Limb (tissue), 2 donors: ENCODE results near the gene ARPC5L.
A peak's percentile ranks its signal among the peaks of the same experiment; 100 is the strongest.
"Not testable (repeated sequence)": the region's sequence is repeated elsewhere in the genome, so short reads cannot be mapped to it uniquely, and the experiment has no call there.

Experiments used
- DNase-seq, 2 donors: peaks; one replicate each; pipeline ENCODE4 v3.0.0-alpha.2; 2016; ENCODE audit errors: extremely low spot score in 2 of 2

The ARPC5L gene

DNA sequence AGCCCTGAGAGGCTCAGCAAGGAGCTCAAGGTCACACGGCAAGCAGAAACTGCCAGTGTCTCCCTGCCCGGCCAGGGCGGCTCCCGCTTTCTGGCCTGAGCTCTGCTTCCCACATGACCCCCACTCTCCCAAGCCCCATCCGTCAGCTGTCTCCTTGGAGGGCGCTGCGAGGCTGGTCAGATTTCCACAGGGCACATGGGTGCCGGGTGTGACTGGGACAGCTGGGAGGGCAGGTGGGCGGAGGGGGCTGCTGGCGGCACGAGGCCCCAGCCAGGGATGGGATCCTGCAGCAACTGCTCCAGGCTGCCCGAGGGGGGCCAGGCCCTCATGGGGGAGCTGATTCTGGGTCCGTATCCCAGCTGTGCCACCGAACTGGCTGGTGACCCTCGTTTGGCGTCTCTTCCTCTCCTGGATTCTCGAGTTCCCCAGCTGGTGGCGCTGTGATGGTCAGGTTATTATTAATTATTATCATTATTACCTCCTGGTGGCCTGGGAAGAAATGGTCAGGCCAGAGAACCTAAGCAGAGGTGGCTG is 21.6 kb upstream of the ARPC5L start:
- DNase-seq, result peak; percentile 40 to 72

DNA sequence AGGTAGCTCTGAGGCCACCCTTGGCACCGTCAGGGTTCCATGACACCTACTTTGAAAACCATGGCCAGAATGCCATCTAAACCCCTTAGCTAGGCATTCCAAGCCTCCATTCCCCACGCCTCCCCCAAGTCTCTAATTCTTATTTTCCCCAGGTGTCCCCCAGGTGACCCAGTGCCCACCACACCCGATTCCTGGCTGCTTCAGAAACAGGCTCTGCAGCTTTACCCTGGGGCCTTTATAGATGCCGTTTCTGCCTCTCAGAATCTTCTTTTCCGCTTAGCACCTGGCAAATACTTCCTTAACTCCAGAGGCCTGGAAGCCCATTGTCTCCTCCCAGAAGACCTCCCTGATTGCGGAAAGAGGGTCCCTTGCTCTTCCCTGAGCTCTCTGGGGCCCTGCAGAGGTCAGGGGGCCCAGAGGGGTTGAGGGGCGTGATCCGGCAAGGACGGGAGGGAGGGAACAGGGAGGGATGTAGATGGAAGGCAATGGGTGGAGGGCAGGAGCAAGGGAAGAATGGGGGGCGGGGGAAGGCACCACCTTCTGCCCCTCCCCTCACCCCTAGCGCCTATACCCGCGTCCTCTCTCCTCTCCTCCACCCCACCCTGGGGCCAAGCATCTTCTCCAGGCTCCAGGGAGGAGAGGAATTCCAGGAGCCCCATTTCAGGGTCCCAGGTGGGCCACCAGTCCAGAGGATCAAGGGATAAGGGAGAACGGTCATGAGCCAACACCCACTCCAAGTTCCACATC is 20.7 kb upstream of the ARPC5L start:
- DNase-seq, result no peak

DNA sequence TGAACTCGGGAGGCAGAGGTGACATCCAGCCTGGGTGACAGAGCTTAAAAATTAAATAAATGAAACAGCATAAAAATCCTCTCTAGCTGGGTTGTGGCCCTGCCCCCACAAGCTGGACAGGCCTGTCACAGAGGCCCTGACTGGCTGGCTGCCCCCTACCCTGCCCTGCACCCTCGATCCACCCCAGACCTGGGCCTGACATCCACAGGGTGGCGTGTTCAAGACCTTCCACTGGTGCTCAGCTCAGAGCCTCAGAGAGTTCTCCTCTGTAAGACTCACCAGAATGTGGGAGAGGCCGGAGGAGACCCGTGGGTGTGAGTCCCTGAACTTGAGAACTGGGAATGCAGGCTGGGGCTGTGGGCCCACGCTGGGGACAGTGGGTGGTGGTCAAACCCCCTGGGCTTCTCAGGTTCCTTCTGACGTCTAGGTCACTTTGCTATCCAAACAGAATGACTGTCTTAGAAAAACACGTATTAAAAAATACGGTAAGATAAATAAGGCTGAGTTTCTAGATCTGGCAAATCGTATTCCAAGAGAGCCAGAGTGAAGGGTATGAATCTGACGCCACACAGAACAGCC is 18.4 kb upstream of the ARPC5L start:
- DNase-seq, result no peak

DNA sequence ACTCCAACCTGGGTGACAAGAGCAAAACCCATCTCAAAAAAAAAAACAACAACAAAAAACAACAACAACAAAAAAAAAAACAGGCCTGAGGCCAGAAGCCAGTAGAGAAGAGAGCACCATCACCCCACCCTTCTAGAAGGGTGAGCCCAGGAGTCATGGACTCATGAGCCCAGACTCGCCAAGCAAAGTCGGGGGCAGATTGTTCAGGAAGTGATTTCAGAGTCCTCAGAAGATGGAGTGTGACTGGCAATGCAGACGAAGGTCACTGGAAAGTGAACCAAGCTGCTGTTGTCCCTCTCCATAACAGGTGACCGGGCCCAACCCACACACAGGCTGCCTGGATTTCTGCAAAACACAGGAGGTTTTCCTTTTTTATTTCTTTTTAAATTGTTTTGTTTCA is 17.6 kb upstream of the ARPC5L start:
- no peak for DNase-seq

DNA sequence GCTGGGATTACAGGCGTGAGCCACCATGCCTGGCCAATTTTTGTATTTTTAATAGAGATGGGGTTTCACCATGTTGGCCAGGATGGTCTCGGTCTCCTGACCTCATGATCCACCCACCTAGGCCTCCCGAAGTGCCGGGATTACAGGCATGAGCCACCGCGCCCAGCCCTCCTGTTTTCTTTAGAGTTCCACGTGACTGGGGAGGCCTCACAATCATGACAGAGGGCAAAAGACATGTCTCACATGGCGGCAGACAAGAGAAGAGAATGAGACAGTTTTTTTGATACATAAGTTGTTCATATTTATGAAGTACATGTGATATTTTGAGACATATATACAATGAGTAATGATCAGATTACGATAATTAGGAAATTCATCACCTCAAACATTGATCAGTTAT is 15.5 kb upstream of the ARPC5L start:
- DNase-seq, result not testable (repeated sequence)

DNA sequence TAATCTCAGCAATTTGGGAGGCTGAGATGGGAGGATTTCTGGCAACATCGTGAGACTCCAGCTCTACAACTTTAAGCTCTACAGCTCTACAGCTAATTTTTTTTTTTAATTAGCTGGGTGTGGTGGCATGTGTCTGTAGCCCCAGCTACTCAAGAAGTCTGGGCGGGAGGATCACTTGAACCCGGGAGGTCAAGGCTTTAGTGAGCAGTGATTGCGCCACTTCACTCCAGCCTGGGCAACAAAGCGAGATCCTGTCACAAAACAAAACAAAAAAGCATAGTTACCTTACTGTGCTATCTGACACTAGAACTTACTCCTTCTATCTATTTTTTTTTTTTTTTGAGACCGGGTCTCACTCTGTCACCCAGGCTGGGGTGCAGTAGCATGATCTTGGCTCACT is 15.0 kb upstream of the ARPC5L start:
- no peak for DNase-seq

DNA sequence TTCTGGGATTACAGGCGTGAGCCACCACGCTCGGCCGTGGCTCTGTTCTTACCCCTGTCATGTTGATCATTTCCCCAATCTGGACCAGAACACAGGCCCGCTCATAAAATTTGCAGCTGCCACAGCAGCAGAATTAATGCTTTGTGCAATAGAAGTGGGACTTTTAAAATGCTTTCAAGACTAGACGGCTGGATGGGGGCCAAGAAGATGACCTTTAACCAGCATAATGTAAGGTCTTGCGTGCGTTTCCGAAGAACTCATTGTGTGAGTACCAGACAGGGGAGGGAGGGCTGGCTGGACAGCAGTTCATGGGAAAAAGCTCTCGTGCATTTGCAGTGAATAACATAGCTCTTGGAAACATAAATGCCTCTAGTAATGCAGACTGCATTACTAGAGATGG is 12.1 kb upstream of the ARPC5L start:
- no peak for DNase-seq

DNA sequence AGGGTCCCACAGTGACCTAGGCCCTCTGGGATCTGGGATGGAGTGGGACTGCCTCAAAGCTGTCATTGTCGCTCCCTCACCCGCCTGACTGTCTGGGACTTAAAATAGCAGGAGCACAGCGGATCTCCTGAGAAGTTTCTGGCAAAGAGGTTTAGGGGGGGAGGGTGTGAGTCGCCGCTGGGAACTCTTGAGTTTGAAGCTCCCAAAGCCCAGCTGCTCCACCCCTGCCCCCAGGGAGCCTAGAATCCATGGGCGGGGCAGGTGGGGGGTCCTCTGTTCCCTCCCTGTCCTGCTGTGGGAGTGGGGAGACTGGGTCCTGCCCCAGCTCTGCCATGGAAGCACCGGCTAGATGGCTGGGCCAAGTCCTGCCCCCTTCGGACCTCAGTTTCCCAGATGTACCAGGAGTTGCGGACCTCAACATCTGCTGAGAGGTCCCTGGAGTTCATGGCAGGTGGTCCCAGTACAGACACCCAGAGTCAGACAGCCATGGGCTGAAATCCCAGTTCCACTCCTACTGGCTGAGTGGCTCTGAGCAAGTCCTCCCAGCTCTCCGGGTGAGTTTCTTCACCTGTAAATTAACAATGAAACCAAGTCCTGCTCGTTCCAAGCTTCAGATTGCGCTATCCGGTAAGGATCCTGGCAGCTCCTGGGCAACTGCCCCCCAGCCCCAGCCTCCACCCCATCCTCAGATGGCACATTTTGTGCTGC is 9.7 kb upstream of the ARPC5L start:
- DNase-seq, result no peak

DNA sequence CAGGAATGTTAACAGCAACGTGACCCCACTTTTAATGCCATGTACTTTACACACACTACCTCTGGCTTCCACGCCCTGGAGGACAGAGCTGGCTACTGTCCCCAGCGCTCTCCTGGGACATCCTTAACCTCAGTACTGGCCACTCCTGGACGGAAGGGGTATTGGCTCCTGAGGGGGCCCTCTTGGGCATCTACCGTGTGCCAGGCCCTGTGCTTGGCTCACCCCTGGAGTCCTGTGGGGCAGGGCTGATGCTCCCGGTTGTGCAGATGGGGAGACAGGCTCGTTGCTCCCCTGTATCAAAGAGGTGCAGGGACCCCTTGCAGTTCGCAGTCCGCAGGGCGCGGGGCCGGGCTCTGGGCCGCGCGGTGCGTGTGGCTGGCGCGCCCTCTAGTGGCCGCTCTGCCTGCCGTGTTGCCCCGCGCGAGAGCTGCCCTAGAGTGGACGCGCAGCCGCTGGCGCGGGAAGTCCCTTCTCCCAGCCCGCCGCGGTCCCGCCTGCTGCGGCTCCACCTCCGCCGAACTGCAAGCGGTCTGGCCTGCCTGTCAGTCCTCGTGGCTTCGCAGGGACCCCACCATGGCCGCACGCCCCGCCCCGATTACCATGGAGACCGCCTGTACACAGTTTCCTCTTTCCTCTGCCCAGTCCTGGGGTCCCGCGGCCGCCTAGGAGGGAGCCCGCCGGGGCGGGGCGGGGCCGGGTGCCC is 8.9 kb upstream of the ARPC5L start, which contains the start of gene WDR38:
WDR38 (plus strand) TSS at position 632 of the 703 bp plus-strand sequence. CDS start 72 bp downstream, outside the sequence.
- DNase-seq, result peak; percentile 75 to 89

DNA sequence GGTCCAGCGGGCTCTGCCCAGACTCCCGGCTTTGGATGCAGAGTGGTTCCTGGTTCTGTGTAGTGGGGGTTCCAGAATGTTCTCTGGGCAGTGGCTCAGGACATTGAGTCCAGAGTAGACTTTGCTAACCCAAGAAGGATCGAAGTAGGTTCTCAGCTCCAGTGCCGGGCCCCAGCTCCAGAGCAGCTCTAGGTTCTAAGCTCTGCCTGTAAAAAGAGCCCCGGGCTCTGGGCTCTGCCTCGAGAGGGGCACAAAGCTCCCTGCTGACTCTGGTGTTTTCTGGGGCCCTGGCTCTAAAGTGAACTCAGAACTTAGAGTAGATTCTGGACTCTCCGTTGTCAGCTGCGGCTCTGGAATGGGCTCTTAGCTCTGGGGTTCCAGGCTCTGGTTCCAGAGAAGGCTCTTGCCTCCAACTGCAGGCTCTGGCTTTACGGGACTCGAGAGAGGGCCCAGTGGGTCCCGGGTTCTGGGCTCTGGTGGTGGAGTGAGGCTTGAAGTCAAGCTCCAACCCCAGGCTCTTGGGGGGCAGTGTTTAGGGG is 8.3 kb upstream of the ARPC5L start:
- DNase-seq, result no peak

DNA sequence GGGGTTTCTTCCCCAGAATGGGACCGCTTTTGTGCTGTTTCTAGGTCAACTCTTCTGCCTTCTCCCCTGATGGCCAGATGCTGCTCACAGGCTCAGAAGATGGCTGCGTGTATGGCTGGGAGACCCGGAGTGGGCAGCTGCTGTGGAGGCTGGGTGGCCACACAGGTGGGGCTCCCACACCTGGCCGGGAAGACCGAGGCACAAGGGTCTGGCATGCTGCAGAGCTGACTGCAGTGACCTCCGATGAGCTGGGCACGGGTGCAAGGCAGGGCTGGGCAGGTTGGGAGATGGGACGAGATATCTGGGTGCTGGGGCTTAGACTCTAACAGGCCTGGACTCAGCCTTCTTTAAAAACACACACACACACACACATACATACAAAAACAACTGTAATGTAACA is 7.8 kb upstream of the ARPC5L start:
- no peak for DNase-seq

DNA sequence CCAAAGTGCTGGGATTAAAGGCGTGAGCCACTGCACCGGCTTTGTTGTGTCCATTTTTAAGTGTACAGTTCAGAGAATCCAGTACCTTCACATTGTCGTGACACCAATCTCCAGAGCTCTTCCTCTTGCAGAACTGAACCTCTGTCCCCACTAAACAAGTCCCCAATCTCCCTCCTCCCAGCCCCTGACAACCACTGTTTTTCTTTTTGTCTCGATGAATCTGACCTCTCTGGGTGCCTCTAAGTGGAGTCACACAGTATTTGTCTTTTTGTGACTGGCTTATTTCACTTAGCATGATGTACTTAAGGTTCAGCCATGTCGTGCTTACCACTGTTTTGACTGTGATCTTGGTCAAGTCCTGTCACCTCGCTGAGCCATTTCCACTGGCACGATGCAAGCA is 7.1 kb upstream of the ARPC5L start:
- DNase-seq, result no peak

DNA sequence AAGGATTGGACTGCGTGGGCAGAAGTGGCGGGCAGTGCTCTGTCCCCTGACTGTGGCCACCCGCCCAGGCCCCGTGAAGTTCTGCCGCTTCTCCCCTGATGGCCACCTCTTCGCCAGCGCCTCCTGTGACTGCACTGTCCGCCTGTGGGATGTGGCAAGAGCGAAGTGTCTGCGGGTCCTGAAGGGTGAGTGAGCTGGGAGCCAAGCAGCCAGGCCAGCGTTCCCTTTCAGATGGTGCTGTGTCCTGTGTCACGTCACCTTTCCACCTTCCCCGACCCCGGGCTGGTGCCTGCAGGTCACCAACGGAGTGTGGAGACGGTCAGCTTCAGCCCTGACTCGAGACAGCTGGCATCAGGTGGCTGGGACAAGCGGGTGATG is 6.4 kb upstream of the ARPC5L start:
- no peak for DNase-seq

DNA sequence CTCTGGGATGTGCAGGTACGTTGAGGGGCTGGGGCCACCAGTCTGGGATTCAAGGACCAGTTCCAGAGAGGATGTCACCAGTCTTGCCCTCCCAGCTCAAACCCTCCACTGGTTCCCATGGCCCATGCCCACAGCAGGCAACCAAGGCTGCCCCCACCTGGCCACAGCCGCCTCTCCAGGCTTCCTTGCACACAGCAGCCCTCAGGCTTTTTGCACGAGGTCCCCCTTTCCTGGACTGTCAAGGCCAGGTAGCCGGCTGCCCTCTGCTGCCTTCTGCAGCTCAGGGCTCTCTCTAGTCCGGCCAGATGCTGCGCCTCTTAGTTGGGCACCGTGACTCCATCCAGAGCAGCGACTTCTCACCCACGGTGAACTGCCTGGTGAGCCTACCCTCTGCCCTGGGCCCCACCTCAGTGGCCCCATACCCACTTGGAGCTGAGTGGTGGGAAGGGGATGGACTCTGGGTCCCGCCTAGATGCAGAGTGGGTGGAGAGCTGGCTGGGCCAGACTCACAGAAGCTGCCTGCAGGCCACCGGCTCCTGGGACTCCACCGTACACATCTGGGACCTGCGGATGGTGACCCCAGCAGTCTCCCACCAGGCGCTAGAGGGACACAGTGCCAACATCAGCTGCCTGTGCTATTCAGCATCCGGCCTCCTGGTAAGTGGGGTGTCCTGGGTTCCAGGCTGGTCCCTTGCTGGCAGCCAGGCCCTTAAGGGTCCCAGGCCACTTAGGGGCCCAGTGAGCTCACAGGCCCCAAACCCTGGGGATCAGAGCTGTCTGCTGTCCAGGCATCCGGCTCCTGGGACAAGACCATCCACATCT is 5.8 kb upstream of the ARPC5L start:
- DNase-seq, result no peak

DNA sequence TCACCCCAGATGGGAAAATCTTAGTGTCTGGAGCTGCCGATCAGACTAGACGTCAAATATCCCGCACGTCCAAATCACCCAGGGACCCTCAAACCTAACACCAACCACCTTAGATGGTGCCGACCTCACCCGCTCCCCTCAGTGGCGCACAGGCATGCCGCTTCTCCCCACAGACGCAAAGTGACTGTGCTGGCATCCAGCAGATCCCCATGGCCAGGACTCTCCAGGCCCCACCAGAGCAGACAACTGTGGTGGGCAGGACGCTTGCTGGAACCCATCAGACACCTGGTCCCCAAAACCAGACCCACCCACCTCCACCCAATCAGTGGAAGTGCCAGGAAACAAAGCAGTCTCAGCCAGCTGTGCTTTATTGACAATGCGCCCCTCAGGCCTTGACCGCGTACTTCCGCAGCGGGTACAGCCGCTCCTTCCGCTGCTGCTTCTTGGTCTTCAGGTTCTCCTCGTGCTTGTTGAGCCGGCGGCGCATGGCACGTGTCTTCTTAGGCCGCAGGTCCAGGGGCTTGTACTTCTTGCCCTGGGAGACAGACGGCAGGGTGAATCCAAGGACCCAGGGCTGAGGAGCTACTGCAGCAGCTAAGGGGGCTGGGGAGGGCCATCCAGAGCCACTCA is 4.3 kb upstream of the ARPC5L start:
- no peak for DNase-seq

DNA sequence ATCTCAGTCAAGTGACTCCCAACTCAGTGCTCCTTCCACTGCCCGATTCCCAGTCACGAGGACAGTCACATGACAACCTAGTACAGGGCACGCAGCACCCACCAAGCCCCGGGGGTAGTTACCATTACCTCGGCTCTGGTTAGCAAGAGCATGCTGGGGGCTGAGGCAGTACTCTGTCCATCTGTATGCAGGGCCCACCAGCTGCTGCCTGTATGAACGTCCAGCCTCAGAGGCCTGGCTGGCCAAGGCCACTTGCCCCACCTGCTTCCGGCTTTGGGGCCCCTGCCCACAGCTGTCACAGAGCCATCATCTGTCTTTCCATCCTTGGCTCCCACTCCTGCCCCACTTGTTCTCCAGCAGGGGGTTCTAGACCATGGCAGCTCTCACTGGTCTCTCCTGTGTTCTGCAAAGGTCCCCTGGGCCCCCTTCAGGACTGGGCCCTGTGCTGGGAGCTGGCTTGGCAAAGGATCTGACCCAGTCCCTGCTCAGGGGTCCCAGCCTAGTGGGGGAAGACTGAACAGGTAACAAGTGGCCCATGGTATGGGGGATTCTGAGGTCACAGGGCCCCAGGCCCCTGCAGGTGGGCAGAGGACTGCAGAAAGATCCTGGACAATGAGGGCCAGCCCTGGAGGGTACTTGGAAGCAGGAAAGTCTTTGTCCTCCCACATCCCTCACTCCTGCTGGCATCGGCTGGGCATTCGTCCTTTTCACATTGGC is 3.4 kb upstream of the ARPC5L start:
- no peak for DNase-seq

DNA sequence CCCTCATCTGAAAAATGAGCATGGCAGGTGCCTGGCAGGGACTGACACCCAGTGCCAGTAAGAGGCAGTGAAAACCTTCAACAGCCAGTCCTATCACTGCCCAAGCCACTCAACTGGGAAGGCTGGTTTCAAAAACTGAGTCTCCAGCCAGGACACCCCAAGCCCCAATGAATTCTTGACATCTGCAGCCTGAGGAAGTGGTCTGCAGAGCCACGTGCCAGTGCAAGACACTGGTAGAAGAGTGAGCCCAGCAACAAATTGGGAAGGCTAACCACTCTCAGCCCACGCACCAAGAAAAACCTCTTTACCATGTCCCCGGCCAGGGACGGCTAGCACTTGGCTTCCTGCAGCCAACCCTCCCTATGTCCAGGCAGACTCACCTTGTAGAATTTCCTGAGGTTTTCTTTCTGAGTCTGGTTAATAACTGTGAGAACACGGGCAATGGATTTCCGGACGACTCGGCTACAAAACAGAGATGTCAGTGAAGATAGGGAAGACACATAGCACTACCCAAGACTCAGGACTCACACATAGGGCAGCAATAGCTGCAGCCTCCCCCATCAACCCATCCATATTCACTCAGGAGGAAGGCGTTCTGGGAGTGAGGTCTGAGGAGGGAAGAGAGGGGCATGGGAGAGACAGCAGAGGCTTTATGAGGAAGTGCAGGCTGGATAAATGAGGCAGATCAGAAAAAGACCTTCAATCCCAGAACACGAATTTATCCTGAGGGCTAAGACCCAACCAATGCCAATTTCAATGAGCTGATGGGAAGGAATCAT is 1.9 kb upstream of the ARPC5L start:
- DNase-seq, result no peak

DNA sequence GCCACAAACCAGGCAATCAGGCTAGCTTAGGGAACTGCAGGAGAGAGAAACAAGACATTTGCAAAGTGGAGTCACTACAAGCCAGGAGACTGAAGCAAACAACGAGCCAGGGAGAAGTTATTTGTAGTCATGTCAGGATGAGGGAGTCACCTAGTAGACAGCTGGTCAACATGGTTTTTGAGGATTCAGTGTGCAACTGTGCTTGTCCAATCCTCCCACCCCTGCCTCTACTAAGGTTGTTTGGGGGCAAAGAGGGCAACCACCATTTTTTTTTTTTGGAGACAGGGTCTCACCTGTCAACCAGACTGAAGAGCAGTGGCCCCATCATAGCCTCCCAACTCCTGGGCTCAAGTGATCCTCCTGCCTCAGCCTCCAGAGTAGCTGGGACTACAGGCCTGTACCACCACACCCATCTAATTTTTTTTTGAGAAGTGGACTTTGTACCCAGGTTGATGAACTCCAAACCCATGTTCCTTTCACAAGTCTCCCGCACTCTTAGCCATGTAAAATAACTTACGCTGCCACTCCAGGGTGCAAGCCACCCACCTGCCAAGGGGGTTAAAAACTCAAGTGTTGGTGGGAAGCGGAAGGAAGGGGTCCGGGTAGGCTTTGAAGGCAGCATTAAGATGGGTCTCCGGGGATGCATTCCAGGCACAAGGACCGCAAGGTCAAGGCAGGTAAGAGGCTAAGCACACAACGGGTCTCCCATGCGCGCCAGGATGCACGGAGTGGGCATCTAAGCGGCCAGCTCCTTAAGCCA is 1.2 kb upstream of the ARPC5L start:
- DNase-seq, result no peak
